MM.1S (cell line): ENCODE measurements around the gene GALNS.

Experiments used
- DNase-seq: peaks from one replicate; pipeline ENCODE4 v3.0.0-alpha.2; 2015
- H2AFZ ChIP-seq: fragments of 300-600 bp; sonication (generic); 2 replicates; pipeline ENCODE4 v1.6.0; 2016; ENCODE audit warnings: antibody characterized with exemption, low read length
- H3F3A ChIP-seq: fragments of 300-600 bp; sonication (generic); 2 replicates; pipeline ENCODE4 v1.6.1; 2016; ENCODE audit warnings: mild to moderate bottlenecking, antibody characterized with exemption, low read length, moderate library complexity, mixed read lengths; ENCODE audit not compliant: insufficient read depth
- H3K27ac ChIP-seq: fragments of 300-600 bp; sonication (generic); 2 replicates; pipeline ENCODE4 v1.5.1; 2016; ENCODE audit warnings: mild to moderate bottlenecking, low read length
- H3K27me3 ChIP-seq: fragments of 300-600 bp; sonication (generic); replicated peaks from 2 replicates; pipeline ENCODE4 v1.6.0; 2016; ENCODE audit warnings: low read length; ENCODE audit not compliant: insufficient read depth
- H3K36me3 ChIP-seq: fragments of 300-600 bp; sonication (generic); replicated peaks from 2 replicates; pipeline ENCODE4 v1.6.1; 2016; ENCODE audit warnings: mild to moderate bottlenecking, low read length, mixed read lengths; ENCODE audit not compliant: insufficient read depth
- H3K4me1 ChIP-seq: fragments of 300-600 bp; sonication (generic); 2 replicates; pipeline ENCODE4 v1.6.1; 2016; ENCODE audit warnings: low read length, mixed read lengths
- H3K4me2 ChIP-seq: fragments of 300-600 bp; sonication (generic); 2 replicates; pipeline ENCODE4 v1.6.0; 2016; ENCODE audit warnings: low read depth, low read length
- H3K4me3 ChIP-seq: fragments of 300-600 bp; sonication (generic); 2 replicates; pipeline ENCODE4 v1.5.1; 2016; ENCODE audit warnings: low read length, mixed read lengths
- H3K79me2 ChIP-seq: fragments of 300-600 bp; sonication (generic); 2 replicates; pipeline ENCODE4 v1.6.1; 2016; ENCODE audit warnings: mixed run types, low read length, mixed read lengths
- H3K9ac ChIP-seq: fragments of 300-600 bp; sonication (generic); 2 replicates; pipeline ENCODE4 v1.6.1; 2016; ENCODE audit warnings: low read length, mixed read lengths
- H3K9me2 ChIP-seq: fragments of 300-600 bp; sonication (generic); replicated peaks from 2 replicates; pipeline ENCODE4 v1.6.1; 2016; ENCODE audit warnings: mild to moderate bottlenecking, low read length, mixed read lengths; ENCODE audit not compliant: insufficient read depth
- H3K9me3 ChIP-seq: fragments of 300-600 bp; sonication (generic); replicated peaks from 2 replicates; pipeline ENCODE4 v1.6.1; 2016; ENCODE audit warnings: mild to moderate bottlenecking, low read length, mixed read lengths; ENCODE audit not compliant: insufficient read depth
- H4K20me1 ChIP-seq: fragments of 300-600 bp; sonication (generic); 2 replicates; pipeline ENCODE4 v1.6.1; 2016; ENCODE audit warnings: mild to moderate bottlenecking, low read length, moderate library complexity, mixed read lengths; ENCODE audit not compliant: insufficient read depth
- EZH2 ChIP-seq: fragments of 300-600 bp; sonication (generic); optimal IDR thresholded peaks from 2 replicates; pipeline ENCODE3; 2017; ENCODE audit warnings: low read depth, mild to moderate bottlenecking, antibody characterized with exemption, low read length, mixed read lengths
- EZH2phosphoT487 ChIP-seq: fragments of 300-600 bp; sonication (generic); IDR thresholded peaks from 2 replicates; pipeline ENCODE4 v1.6.1; 2018; ENCODE audit warnings: antibody characterized with exemption, low read length
- TF ChIP-seq, protein P1 (sequence below): fragments of 300-600 bp; sonication (generic); IDR thresholded peaks from 2 replicates; pipeline ENCODE4 v1.5.1; 2016; ENCODE audit warnings: antibody characterized with exemption, low read length, mixed read lengths

GALNS gene

GRCh38 chr16:88836791-88837190 lies 20.0 kb downstream of the GALNS start:
- Histone ChIP-seq H3K4me2 (no peak overlapping the region), H3F3A (no peaks in the 10 kb centered on the region), H3K36me3 (no peaks in the 10 kb centered on the region), H3K79me2 (no peaks in the 10 kb centered on the region), H2AFZ (no peak overlapping the region), H3K9ac (no peak overlapping the region), H4K20me1 (no peaks in the 10 kb centered on the region), H3K9me3 (no peaks in the 10 kb centered on the region), H3K9me2 (no peaks in the 10 kb centered on the region), H3K4me1 (no peaks in the 10 kb centered on the region), H3K27ac (no peak overlapping the region), H3K4me3 (no peak overlapping the region), H3K27me3 (peaks cover 4% of the 10 kb centered on the region)
- DNase-seq = no peak
- TF ChIP-seq EZH2 (no peak), EZH2phosphoT487 (no peak)
- TF ChIP-seq, protein P1, sequence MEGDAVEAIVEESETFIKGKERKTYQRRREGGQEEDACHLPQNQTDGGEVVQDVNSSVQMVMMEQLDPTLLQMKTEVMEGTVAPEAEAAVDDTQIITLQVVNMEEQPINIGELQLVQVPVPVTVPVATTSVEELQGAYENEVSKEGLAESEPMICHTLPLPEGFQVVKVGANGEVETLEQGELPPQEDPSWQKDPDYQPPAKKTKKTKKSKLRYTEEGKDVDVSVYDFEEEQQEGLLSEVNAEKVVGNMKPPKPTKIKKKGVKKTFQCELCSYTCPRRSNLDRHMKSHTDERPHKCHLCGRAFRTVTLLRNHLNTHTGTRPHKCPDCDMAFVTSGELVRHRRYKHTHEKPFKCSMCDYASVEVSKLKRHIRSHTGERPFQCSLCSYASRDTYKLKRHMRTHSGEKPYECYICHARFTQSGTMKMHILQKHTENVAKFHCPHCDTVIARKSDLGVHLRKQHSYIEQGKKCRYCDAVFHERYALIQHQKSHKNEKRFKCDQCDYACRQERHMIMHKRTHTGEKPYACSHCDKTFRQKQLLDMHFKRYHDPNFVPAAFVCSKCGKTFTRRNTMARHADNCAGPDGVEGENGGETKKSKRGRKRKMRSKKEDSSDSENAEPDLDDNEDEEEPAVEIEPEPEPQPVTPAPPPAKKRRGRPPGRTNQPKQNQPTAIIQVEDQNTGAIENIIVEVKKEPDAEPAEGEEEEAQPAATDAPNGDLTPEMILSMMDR = no peak

- TF ChIP-seq EZH2 = no peak
- TF ChIP-seq, protein P1 = no peak
- no peak for TF ChIP-seq EZH2phosphoT487
- no peaks in the 10 kb centered on the region for H3K4me1 ChIP-seq
These were observed 20.9 kb downstream of the GALNS start for GRCh38 chr16:88835818-88836217.

DNA sequence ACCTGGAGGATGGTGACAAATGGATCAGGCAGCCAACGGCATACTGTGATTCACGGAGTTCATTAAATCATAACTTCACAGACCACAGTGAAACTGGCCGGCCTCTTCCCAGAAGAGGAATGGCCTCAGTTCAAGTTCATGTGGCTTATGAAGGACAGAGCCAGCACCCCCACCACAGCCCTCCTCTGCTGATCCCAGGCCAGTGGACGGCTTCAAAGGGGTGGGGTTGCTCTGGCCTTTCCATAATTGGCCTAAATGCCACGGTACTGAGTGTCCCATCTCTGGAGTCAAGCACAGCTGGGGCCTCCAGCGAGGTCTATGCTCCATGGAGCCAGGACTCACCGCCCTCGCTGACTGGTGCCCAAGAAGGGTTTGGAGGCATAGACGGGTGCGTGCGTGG lies 21.4 kb downstream of the GALNS start:
- no peaks in the 10 kb centered on the region for H3K36me3 ChIP-seq
- DNase-seq = no peak
- H3K4me2 ChIP-seq = no peak overlapping the region
- no peaks in the 10 kb centered on the region for H3K79me2 ChIP-seq
- H3K9me2 ChIP-seq = no peaks in the 10 kb centered on the region
- H3K27ac ChIP-seq = no peak overlapping the region
- TF ChIP-seq, protein P1 = no peak
- TF ChIP-seq EZH2phosphoT487 = no peak
- TF ChIP-seq EZH2 = no peak
- no peak overlapping the region for H2AFZ ChIP-seq
- H3K4me1 ChIP-seq = no peaks in the 10 kb centered on the region
- H4K20me1 ChIP-seq = no peaks in the 10 kb centered on the region
- no peaks in the 10 kb centered on the region for H3F3A ChIP-seq
- H3K9ac ChIP-seq = no peak overlapping the region
- no peaks in the 10 kb centered on the region for H3K9me3 ChIP-seq
- no peak overlapping the region for H3K4me3 ChIP-seq
- peaks cover 4% of the 10 kb centered on the region for H3K27me3 ChIP-seq

More at GRCh38 chr16:88835818-88836217, 20.9 kb downstream of the GALNS start:
- no peaks in the 10 kb centered on the region for H4K20me1 ChIP-seq
- H3K9ac ChIP-seq = no peak overlapping the region
- no peak overlapping the region for H3K27ac ChIP-seq
- H3K4me2 ChIP-seq = no peak overlapping the region
- no peaks in the 10 kb centered on the region for H3F3A ChIP-seq
- H3K9me3 ChIP-seq = no peaks in the 10 kb centered on the region
- H2AFZ ChIP-seq = no peak overlapping the region
- H3K36me3 ChIP-seq = no peaks in the 10 kb centered on the region
- H3K79me2 ChIP-seq = no peaks in the 10 kb centered on the region
- no peaks in the 10 kb centered on the region for H3K9me2 ChIP-seq
- DNase-seq = no peak
- H3K4me3 ChIP-seq = no peak overlapping the region
- peaks cover 4% of the 10 kb centered on the region for H3K27me3 ChIP-seq
